Subcutaneous adipose tissue (tissue), 4 donors: ENCODE results near the gene PLAA. TPM values are rescaled to one million over a fixed set of nuclear protein-coding genes. Genes with fewer than 3 reads are reported as not detected.

Experiments
- total RNA-seq, 4 donors: library from RNA; depleted of rRNA; stranded (reverse); fragments of >200 nt; gene quantifications; one replicate each; pipeline ENCODE4 v1.1.0, GENCODE V29; 2016
- TF ChIP-seq, protein P1 (sequence below): fragments of 450-650 bp; IDR thresholded peaks from one replicate; pipeline ENCODE4 v1.5.1; 2016; ENCODE audit warnings: low read depth, mild to moderate bottlenecking, control low read depth, antibody characterized with exemption, moderate library complexity

Gene PLAA
- total RNA-seq, result 10 to 100 TPM; 24.3 to 31.1 (median 27.2) TPM

DNA sequence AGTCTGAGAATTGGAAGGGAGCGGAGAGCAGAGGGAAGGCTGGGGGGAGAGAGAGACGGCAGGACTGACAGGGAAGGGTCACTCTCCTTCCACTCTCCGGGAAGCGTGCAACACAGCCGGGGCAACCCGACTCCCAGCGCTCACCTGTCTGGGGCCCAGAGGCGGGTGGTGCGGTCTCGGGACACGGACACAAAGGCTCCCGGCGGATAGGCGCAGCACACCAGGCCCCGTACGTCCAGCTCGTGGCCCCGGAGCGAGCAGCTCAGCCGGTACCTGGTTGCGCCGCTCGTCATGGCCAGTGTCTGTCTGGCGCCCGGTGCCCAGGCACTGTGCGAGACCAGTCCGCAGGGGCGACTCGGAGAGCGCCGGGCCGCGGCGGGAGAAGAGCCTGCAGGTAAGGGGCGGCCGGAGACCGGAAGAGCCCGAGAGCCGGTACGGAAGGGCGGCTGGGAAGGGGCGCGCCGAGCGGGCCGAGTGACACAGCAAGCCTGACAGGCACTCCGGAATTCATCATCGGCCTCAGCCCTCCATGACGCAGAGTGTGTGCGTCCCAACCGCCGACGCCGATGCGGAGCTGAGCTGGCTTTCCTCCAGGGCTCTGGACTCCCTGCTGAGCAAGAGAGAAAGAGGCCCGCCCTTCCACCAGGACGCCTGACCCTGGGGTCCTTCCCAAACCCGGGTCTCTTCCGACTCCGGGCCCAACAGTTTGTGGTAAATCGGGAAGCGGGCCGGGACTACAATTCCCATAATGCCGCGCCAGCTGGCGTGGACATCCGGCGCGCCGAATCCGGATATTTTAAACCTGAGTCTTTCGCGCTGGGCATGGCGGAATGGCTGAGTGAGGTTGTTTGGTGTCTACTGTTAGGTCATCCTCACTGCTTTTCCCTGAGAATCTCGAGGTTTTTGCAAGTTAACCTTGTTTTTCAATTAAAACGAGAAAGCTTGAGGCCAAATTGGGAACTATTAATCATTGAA is at the start of gene PLAA:
TSS of gene PLAA (minus strand) at position 490 of the 975 bp plus-strand sequence. CDS start at position 293, 197 bp downstream.
- TF ChIP-seq, protein P1, sequence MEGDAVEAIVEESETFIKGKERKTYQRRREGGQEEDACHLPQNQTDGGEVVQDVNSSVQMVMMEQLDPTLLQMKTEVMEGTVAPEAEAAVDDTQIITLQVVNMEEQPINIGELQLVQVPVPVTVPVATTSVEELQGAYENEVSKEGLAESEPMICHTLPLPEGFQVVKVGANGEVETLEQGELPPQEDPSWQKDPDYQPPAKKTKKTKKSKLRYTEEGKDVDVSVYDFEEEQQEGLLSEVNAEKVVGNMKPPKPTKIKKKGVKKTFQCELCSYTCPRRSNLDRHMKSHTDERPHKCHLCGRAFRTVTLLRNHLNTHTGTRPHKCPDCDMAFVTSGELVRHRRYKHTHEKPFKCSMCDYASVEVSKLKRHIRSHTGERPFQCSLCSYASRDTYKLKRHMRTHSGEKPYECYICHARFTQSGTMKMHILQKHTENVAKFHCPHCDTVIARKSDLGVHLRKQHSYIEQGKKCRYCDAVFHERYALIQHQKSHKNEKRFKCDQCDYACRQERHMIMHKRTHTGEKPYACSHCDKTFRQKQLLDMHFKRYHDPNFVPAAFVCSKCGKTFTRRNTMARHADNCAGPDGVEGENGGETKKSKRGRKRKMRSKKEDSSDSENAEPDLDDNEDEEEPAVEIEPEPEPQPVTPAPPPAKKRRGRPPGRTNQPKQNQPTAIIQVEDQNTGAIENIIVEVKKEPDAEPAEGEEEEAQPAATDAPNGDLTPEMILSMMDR, result no peak

GRCh38 chr9:26995810-26996209 is 48.8 kb upstream of the PLAA start:
- TF ChIP-seq, protein P1, result no peak

GRCh38 chr9:26983340-26983739 is 36.3 kb upstream of the PLAA start:
- TF ChIP-seq, protein P1, result no peak

DNA sequence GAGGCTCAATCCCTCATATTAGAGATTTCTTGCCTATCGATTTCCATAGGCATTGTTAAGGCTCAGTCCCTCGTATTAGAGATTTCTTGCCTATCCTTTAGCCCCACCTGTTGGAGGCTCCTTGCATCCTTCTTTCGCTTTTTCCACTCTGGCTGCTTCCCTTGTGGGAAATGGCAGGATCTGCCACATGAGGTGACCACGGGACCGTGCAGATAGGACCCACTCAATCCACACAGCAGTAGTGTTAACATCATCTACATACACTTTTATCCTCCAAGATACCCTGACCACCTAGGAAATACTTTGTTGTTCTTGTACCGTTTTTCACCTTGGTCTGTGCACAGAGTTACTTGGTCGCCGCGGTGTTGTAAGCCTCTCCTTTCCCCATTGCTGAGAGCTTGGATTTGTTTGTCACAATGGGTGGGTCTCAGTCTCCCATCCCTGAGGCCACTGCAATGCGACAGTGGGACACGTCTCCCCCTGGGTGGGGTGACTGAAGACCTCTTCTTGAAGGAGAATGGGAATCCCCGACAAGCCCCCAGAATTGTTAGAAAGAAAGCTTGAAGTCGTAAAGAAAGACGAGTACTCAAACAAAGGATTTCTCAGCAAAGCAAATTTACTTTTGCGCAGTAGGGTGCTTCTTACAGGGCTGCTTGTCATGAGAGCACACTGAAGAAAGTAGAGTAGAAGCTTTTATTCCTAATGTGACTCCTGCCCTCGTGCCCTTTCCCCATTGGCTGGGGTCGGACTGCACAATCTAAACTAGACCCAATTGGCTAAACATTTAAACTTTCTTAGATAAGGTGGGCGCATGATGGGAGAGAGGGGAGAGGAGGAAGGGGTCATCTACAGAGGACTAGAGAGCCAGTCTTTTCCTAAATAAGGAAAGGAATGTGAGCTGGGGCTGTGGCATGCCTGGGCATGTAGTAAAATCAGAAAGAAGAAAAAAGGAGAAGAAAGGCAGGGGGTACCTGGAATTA is 29.0 kb upstream of the PLAA start:
- TF ChIP-seq, protein P1, result no peak

GRCh38 chr9:26974927-26975326 is 27.9 kb upstream of the PLAA start:
- TF ChIP-seq, protein P1, result no peak

- TF ChIP-seq, protein P1, result no peak
Measured at GRCh38 chr9:26973989-26974388, 26.9 kb upstream of the PLAA start.
